HG03342 (cell line): ENCODE data around the gene ARSB.

Experiments
- ATAC-seq: cut with Tn5 transposase; IDR thresholded peaks from one replicate; pipeline ENCODE4 v1.9.1; 2021; ENCODE audit warnings: mild to moderate bottlenecking, moderate library complexity; ENCODE audit not compliant: unreplicated experiment

ARSB gene

GRCh38 chr5:78731884-78732283 lies 253.2 kb downstream of the ARSB start:
- no peak for ATAC-seq

DNA sequence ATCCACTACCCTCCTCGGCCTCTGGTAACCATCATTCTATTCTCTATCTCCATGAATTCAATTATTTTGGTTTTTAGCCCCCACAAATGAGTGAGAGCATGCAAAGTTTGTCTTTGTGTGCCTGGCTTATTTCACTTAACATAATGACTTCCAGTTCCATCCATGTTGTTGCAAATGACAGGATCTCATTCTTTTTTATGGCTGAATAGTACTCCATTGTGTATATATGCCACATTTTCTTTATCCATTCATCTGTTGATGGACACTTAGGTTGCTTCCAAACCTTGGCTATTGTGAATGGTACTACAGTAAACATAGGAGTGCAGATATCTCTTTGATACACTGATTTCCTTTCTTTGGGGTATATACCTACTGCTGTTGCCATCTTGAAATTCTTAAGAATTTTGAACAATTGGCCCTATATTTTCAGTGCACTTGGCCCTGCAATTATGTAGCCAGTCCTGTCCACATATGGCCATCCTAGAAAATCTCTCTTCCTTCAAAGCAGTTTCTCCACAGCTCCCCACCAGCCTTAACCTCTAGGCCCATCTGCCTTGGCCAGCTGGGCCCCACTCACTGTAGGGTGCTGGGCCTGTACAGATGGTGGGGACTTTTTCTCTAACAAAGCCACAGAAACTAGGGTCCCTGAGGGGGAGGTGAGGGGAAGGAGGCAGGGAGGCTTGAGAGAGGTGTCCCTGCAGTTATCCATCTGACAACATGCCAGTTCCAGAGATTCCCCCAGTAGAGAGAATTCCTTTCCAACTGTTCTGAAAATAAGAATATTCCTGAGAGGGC lies 254.6 kb downstream of the ARSB start:
- no peak for ATAC-seq

DNA sequence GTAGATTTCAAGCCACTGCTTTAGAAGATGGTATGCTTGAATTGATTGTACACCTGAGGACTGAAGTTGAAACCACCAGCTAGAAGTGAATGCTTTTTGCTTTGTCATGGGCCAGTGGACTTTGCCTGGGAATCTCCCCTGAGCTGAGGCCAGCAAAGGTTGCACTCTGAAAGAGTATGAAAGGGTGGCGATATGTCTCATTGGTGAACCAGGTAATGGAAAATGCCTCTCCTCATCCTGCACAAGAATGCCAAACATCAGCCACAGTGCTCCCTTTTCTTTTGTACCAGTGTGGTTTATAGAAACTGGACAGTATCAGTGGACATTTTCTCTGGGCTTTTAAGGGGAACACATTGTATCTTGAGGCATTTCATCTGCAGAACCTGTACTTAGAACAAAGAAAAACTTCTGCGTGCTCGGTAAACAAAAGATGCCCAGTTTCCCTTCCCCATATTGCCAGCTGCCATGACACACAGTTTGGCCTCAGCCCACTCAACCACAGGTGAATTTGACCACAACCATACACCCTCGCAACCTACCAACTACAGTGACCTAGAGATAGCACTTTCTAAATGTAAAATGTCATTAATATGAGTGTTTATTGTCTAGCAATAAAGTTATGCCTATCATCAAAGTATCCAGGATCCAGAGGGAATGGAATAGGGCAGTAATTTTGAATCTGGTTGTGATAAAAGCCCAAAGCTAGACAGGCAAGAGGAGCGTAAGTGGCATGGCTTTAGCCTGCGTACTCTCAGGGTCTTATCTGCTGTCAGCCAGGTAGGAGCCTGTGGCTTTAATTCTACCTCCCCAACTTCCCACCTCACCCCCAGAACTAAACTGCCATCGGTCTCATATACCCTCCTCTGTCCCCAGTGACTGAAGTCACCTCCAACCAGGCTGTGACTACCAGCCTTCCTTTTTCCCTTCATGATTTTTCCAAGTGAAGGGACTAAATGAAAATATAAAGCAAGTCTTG lies 257.0 kb downstream of the ARSB start:
- peak; percentile 77 for ATAC-seq
